ENCODE data around the gene RAP1A.

DNA sequence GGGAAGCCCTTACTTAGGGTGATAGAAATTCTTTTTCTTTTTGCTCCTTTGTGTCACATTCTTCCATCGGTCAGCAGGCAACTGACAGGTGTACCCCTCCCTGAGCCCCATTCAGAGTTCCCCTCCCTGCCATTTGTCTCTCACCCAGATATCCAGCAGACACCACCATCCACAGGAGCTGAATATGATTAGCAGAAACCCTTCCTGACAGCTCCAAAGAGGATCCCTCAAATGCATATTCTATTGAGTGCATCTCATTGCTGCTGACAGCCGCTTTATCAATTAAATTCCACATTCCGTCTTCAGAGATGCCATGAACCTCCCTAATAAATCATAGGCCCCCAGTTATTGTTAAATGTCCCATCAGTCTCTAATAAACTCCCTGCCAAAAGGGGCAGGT lies 130.0 kb downstream of the RAP1A start:
- no peak for TF ChIP-seq TAF1 (IDR thresholded peaks at IDR 0.05; ENCODE audit: borderline replicate concordance, low read depth, low read length)
- TF ChIP-seq ELF1 (IDR thresholded peaks at IDR 0.05) = no peak
- TF ChIP-seq RFX5 (IDR thresholded peaks at IDR 0.05; ENCODE audit: low read length) = no peak
- TF ChIP-seq, protein P1, sequence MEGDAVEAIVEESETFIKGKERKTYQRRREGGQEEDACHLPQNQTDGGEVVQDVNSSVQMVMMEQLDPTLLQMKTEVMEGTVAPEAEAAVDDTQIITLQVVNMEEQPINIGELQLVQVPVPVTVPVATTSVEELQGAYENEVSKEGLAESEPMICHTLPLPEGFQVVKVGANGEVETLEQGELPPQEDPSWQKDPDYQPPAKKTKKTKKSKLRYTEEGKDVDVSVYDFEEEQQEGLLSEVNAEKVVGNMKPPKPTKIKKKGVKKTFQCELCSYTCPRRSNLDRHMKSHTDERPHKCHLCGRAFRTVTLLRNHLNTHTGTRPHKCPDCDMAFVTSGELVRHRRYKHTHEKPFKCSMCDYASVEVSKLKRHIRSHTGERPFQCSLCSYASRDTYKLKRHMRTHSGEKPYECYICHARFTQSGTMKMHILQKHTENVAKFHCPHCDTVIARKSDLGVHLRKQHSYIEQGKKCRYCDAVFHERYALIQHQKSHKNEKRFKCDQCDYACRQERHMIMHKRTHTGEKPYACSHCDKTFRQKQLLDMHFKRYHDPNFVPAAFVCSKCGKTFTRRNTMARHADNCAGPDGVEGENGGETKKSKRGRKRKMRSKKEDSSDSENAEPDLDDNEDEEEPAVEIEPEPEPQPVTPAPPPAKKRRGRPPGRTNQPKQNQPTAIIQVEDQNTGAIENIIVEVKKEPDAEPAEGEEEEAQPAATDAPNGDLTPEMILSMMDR (IDR thresholded peaks at IDR 0.05) = no peak
- TF ChIP-seq, protein P2, sequence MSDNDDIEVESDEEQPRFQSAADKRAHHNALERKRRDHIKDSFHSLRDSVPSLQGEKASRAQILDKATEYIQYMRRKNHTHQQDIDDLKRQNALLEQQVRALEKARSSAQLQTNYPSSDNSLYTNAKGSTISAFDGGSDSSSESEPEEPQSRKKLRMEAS (IDR thresholded peaks at IDR 0.05; ENCODE audit: low read depth) = no peak
- no peak for TF ChIP-seq MEF2A (IDR thresholded peaks at IDR 0.05; ENCODE audit: borderline replicate concordance, low read depth)
- TF ChIP-seq POLR2AphosphoS5 (IDR thresholded peaks at IDR 0.05; ENCODE audit: low read depth, low read length) = no peak
- no peak for TF ChIP-seq SIN3A (IDR thresholded peaks at IDR 0.05; ENCODE audit: borderline replicate concordance, low read depth, low read length)
